H1 (cell line): ENCODE data around the gene ASB16. TPM values are rescaled to one million over a fixed set of nuclear protein-coding genes. Genes with fewer than 3 reads are reported as not detected.

Experiments
- ASH2L ChIP-seq: fragments of 200-600, 300-600 bp; sonication (generic); IDR thresholded peaks from one replicate; pipeline ENCODE4 v1.7.1; 2017; ENCODE audit warnings: low read length
- BCL11A ChIP-seq, 2 experiments: IDR thresholded peaks; one replicate each; pipeline ENCODE4 v1.6.1; 2011; ENCODE audit warnings: low read depth in 2 of 2, low read length in 2 of 2, mild to moderate bottlenecking in 2 of 2
- CHD1 ChIP-seq: IDR thresholded peaks from 2 replicates; pipeline ENCODE4 v1.6.1; 2012; ENCODE audit warnings: low read depth, low read length, improper control_type of control experiment
- CREB1 ChIP-seq: IDR thresholded peaks from 2 replicates; pipeline ENCODE4 v1.6.1; 2012; ENCODE audit warnings: inconsistent platforms
- CTBP2 ChIP-seq: IDR thresholded peaks from 2 replicates; pipeline ENCODE4 v1.7.0; 2011; ENCODE audit warnings: borderline replicate concordance, mild to moderate bottlenecking, moderate library complexity, mixed read lengths, low read length; ENCODE audit not compliant: insufficient read depth, insufficient read length
- EP300 ChIP-seq, 2 experiments: IDR thresholded peaks; 1 replicate in 1 of 2; 2 replicates in 1 of 2; pipeline ENCODE4 v1.6.1; 2011 to 2012; ENCODE audit warnings: low read depth in 2 of 2, low read length in 2 of 2, mild to moderate bottlenecking in 2 of 2, borderline replicate concordance in 1 of 2, inconsistent platforms in 1 of 2, moderate library complexity in 1 of 2
- GABPA ChIP-seq: IDR thresholded peaks from 2 replicates; pipeline ENCODE4 v1.6.1; 2011; ENCODE audit warnings: mild to moderate bottlenecking, low read length, moderate library complexity, borderline replicate concordance; ENCODE audit not compliant: insufficient read depth
- HDAC6 ChIP-seq: IDR thresholded peaks from one replicate; pipeline ENCODE4 v1.7.1; 2012; ENCODE audit warnings: low read depth, mild to moderate bottlenecking, inconsistent platforms, low read length, moderate library complexity
- JUND ChIP-seq: IDR thresholded peaks from 2 replicates; pipeline ENCODE4 v1.6.1; 2011; ENCODE audit warnings: mild to moderate bottlenecking, improper control_type of control experiment, low read length
- NANOG ChIP-seq: IDR thresholded peaks from 2 replicates; pipeline ENCODE4 v1.6.1; 2011; ENCODE audit warnings: low read length, low read depth, mild to moderate bottlenecking, inconsistent platforms; ENCODE audit not compliant: insufficient read depth, poor library complexity, severe bottlenecking
- NRF1 ChIP-seq: IDR thresholded peaks from 2 replicates; pipeline ENCODE4 v1.6.1; 2011; ENCODE audit warnings: mild to moderate bottlenecking, low read depth, low read length, improper control_type of control experiment
- POLR2AphosphoS5 ChIP-seq: IDR thresholded peaks from 2 replicates; pipeline ENCODE4 v1.6.1; 2011; ENCODE audit warnings: low read depth, low read length
- RBBP5 ChIP-seq: IDR thresholded peaks from 2 replicates; pipeline ENCODE4 v1.7.1; 2012; ENCODE audit warnings: low read depth, mild to moderate bottlenecking, inconsistent platforms, low read length, moderate library complexity, borderline replicate concordance
- RNF2 ChIP-seq: fragments of 200-900, 300-1000 bp; sonication (generic); IDR thresholded peaks from 2 replicates; pipeline ENCODE4 v1.7.1; 2016; ENCODE audit warnings: borderline replicate concordance, low read depth, mild to moderate bottlenecking, antibody characterized with exemption, low read length; ENCODE audit not compliant: poor library complexity, severe bottlenecking; ENCODE audit errors: missing control alignments
- SUZ12 ChIP-seq: fragments of 200-600 bp; sonication (generic); IDR thresholded peaks from 2 replicates; pipeline ENCODE4 v1.6.1; 2012; ENCODE audit warnings: mild to moderate bottlenecking, inconsistent platforms, low read length, moderate library complexity, mixed read lengths
- TAF7 ChIP-seq: optimal IDR thresholded peaks from 2 replicates; pipeline ENCODE3; 2011; ENCODE audit warnings: low read depth, mild to moderate bottlenecking, inconsistent platforms, low read length, moderate library complexity, borderline replicate concordance
- YY1 ChIP-seq: IDR thresholded peaks from 2 replicates; pipeline ENCODE4 v1.6.1; 2011; ENCODE audit warnings: low read depth, mild to moderate bottlenecking, low read length
- polyA plus RNA-seq, 7 experiments: library from polyadenylated mRNA; depleted of rRNA in 3 of 7; stranded (reverse) in 5 of 7; unstranded in 2 of 7; fragments of >200 nt in 5 of 7; fragments of 200-250 nt in 2 of 7; gene quantifications; 1 replicate in 5 of 7; 2 replicates in 1 of 7; 4 replicates in 1 of 7; pipeline versions ENCODE4 v1.2.1 to v1.2.3, GENCODE V29; 2011 to 2013; ENCODE audit warnings: missing spikeins in 2 of 7, mixed read lengths in 2 of 7
- total RNA-seq: library from RNA; stranded (reverse); fragmentation: NEBNext Ultra II Directional; extraction: Animal tissue kit (Norgen Biotek cat#: 25700); gene quantifications from 2 replicates; pipeline ENCODE4 v1.2.1, GENCODE V29; 2021
- TF ChIP-seq, protein P1 (sequence below): IDR thresholded peaks from 2 replicates; pipeline ENCODE4 v1.6.1; 2011; ENCODE audit warnings: low read length, improper control_type of control experiment
- TF ChIP-seq, protein P2 (sequence below), 3 experiments: IDR thresholded peaks; 1 replicate in 2 of 3; 2 replicates in 1 of 3; pipeline versions ENCODE4 v1.5.1 to v1.6.1; 2011; ENCODE audit warnings: low read length in 3 of 3, mild to moderate bottlenecking in 3 of 3, inconsistent platforms in 2 of 3, low read depth in 1 of 3, moderate library complexity in 1 of 3; ENCODE audit not compliant: insufficient read depth in 1 of 3; ENCODE audit errors: control extremely low read depth in 1 of 3

Gene ASB16
- total and polyA plus RNA-seq, 2 of the 8 experiments (the other 6 are each of a cell fraction or from before 2014, with no cell fraction given), result 0.05 TPM; not detected in 1

DNA sequence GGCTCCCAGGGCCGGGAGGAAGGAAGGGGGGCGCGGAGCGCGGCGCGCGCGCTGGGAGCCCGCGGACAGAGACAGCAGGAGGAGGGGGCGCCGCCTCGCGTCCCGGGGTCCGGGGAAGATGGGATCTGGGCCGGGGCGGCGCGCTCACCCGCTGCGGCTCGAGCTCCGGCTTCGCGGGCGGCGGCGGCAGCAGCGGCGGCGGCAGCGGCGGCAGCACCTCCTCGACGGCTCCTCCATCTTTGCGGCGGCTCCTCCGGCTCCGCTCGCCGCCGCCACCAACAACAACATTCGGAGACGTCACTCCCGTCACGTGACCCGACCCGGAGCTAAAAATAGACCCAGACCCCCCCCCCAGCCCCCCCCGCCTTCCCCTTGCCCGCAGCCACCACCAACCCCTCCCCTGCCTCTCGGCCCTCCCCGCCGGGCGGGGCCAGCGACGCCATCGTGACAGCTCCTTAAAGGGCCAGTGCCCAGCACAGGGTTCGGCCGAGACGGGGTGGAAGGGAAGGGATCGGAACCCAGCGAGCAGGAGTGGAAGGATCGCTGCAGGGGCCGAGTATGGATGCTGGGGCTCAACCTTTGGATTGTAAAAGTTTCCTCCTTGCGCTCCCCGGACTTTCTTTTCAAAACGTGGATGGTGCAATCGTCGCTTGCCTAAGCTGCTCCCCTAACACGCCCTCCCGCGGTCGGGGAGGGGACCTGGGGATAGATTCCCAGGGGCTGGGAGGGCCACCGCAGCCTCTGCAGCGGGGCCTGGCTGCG, 47.0 kb upstream of the ASB16 start, which contains the start of gene HDAC5 (continued):
- TF ChIP-seq GABPA (0 out of 2 replicates have a peak, but pooled peaks have one; percentile 24), RBBP5 (no peak; the same call in 1 of the 2 replicates), CTBP2 (no peak), CREB1 (peak; percentile 81), JUND (peak; percentile 59; the same call in 1 of the 2 replicates), CHD1 (no peak), NANOG (no peak), POLR2AphosphoS5 (peak; percentile 11; the same call in 1 of the 2 replicates), NRF1 (no peak), TAF7 (peak; percentile 46), BCL11A (IDR thresholded peaks at IDR 0.05; ENCODE audit: low read depth in 2 of 2, low read length in 2 of 2) (no peak), RNF2 (no peak), YY1 (peak; percentile 67), SUZ12 (no peak), ASH2L (peak; percentile 78), EP300 (IDR thresholded peaks at IDR 0.05; ENCODE audit: borderline replicate concordance in 1 of 2, low read depth in 2 of 2, low read length in 2 of 2) (no peak), HDAC6 (no peak)
- TF ChIP-seq, protein P1, sequence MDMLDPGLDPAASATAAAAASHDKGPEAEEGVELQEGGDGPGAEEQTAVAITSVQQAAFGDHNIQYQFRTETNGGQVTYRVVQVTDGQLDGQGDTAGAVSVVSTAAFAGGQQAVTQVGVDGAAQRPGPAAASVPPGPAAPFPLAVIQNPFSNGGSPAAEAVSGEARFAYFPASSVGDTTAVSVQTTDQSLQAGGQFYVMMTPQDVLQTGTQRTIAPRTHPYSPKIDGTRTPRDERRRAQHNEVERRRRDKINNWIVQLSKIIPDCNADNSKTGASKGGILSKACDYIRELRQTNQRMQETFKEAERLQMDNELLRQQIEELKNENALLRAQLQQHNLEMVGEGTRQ, result peak; percentile 74
- TF ChIP-seq, protein P2, sequence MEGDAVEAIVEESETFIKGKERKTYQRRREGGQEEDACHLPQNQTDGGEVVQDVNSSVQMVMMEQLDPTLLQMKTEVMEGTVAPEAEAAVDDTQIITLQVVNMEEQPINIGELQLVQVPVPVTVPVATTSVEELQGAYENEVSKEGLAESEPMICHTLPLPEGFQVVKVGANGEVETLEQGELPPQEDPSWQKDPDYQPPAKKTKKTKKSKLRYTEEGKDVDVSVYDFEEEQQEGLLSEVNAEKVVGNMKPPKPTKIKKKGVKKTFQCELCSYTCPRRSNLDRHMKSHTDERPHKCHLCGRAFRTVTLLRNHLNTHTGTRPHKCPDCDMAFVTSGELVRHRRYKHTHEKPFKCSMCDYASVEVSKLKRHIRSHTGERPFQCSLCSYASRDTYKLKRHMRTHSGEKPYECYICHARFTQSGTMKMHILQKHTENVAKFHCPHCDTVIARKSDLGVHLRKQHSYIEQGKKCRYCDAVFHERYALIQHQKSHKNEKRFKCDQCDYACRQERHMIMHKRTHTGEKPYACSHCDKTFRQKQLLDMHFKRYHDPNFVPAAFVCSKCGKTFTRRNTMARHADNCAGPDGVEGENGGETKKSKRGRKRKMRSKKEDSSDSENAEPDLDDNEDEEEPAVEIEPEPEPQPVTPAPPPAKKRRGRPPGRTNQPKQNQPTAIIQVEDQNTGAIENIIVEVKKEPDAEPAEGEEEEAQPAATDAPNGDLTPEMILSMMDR (IDR thresholded peaks at IDR 0.05; ENCODE audit: control extremely low read depth in 1 of 3, insufficient read depth in 1 of 3, low read depth in 1 of 3, low read length in 3 of 3), result peak; percentile 19 to 57 (median 52); a peak in 3 of 4 replicates
